ENCODE results near the gene GPATCH11.

The GPATCH11 gene

DNA sequence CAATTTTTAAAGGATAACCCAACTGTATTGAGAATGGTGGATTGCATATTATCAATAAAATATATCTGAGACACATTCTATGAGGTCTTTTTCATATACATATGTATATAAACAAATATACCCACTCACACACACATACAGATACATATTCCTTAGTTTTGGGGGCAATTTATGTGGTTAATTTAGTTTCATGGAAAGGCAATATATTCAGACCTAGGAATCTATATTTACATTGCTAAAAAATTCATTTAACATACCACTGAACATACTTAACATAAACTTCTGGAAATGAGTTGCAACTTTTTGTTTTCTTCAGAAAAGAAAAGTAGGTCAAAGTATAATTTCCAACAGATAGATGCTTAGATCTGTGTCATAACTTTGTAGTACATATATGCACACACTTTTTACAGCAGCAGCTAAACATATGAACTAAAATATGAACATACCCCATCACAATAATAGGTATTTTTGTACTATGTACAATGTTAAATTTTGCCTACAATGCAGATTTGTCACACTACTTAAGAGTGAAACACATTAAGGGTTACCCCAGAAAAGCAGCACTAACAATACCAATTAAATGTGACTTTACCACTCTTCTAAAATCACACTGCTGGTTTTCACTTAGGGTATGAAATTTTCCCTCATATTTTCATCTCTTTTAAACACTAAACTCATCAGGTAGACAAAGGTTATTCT, 23.2 kb upstream of the GPATCH11 start:
- no peak for DNase-seq (ENCODE audit: low read depth)
- TF ChIP-seq, protein P1, sequence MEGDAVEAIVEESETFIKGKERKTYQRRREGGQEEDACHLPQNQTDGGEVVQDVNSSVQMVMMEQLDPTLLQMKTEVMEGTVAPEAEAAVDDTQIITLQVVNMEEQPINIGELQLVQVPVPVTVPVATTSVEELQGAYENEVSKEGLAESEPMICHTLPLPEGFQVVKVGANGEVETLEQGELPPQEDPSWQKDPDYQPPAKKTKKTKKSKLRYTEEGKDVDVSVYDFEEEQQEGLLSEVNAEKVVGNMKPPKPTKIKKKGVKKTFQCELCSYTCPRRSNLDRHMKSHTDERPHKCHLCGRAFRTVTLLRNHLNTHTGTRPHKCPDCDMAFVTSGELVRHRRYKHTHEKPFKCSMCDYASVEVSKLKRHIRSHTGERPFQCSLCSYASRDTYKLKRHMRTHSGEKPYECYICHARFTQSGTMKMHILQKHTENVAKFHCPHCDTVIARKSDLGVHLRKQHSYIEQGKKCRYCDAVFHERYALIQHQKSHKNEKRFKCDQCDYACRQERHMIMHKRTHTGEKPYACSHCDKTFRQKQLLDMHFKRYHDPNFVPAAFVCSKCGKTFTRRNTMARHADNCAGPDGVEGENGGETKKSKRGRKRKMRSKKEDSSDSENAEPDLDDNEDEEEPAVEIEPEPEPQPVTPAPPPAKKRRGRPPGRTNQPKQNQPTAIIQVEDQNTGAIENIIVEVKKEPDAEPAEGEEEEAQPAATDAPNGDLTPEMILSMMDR (IDR thresholded peaks at IDR 0.05; ENCODE audit: low read depth, low read length, missing control alignments): no peak
- no peak overlapping the region for H3K4me3 ChIP-seq (ENCODE audit: low read depth, low read length)
- in situ Hi-C loops (cut with HindIII; ENCODE audit: low sequenced_read_pairs): no loop called here

DNA sequence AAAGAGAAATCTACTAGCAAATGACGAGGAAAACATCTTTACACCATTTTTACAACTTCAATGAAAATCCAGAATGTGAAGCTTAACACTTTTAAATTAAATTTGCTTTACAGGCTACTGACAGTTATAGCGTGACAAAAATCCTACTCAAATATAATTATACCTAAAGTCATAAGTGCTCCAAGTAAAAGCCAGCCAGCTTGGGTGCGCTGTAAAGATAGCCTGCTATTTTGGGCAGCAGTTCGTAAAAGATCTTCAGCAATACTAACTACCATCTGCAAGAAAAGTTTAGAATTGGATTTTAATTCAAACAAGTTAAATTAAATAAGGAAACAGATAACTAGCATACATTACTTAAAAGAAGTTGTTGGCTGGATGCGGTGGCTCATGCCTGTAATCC, 22.5 kb upstream of the GPATCH11 start:
- in situ Hi-C loops (cut with HindIII; ENCODE audit: low sequenced_read_pairs): no loop called here
- TF ChIP-seq, protein P1 (IDR thresholded peaks at IDR 0.05; ENCODE audit: low read depth, low read length, missing control alignments): no peak
- no peak for DNase-seq (ENCODE audit: low read depth)
- H3K4me3 ChIP-seq (ENCODE audit: low read depth, low read length): no peak overlapping the region

DNA sequence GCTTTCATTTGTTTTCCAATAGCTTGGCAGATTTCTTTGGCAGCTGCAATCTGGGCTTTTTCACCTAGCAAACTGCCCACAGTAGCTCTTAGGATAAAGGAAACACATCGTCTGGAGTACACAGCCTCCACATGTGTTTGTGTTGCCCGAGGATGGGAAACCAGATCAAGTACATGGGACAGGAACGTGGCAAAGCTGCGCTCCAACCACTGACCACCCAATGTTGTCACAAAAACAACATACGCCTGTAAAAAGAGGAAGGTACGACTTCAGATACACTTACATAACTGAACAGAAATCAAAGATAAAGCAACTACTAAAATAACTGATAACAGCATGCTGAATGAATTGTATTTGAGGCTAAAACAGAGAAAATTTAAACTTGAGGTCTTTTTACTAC, 15.6 kb upstream of the GPATCH11 start:
- no peak for DNase-seq (ENCODE audit: low read depth)
- in situ Hi-C loops (cut with HindIII; ENCODE audit: low sequenced_read_pairs): no loop called here
- TF ChIP-seq, protein P1 (IDR thresholded peaks at IDR 0.05; ENCODE audit: low read depth, low read length, missing control alignments): no peak
- H3K4me3 ChIP-seq (ENCODE audit: low read depth, low read length): no peak overlapping the region

DNA sequence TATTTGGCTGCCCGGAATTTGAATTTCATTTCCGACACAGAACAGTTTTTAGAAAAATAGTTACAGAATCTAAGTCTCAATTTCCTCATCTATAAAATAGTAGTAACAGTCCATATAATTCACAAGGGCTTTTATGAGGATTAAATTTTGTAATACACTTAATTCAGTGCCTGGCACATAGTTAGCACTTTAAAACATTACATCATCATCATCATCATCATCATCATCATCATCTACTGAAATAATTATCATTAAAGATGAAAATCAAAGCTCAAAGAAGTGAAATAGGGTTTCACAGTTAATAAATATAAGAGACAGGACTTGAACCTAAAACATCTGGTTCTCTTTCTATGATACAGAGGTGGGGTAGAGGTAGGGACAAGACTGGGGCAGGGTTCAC, 13.4 kb upstream of the GPATCH11 start:
- in situ Hi-C loops (cut with HindIII; ENCODE audit: low sequenced_read_pairs): no loop called here
- H3K4me3 ChIP-seq (ENCODE audit: low read depth, low read length): no peak overlapping the region
- no peak for DNase-seq (ENCODE audit: low read depth)
- TF ChIP-seq, protein P1 (IDR thresholded peaks at IDR 0.05; ENCODE audit: low read depth, low read length, missing control alignments): no peak

DNA sequence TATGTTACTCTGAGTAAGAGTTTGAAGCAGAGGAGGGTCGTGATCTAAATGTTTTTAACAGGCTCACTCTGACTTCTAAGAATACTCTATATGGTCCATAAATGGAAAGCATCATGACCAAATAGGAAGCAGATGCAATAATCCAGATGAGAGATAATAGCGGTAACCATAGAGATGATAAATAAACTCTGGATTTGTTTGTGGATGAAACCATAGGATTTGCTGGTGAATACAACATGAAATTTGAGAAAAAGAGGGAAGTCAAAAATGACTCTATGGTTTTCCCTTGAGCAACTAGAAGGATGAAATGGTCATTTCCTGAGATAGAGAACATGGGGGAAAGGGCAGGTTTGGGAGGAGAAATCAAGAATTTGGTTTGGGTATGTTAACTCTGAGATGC, 4.1 kb upstream of the GPATCH11 start:
- no peak for DNase-seq (ENCODE audit: low read depth)
- TF ChIP-seq, protein P1 (IDR thresholded peaks at IDR 0.05; ENCODE audit: low read depth, low read length, missing control alignments): no peak
- no peak overlapping the region for H3K4me3 ChIP-seq (ENCODE audit: low read depth, low read length)
- in situ Hi-C loops (cut with HindIII; ENCODE audit: low sequenced_read_pairs): no loop called here

DNA sequence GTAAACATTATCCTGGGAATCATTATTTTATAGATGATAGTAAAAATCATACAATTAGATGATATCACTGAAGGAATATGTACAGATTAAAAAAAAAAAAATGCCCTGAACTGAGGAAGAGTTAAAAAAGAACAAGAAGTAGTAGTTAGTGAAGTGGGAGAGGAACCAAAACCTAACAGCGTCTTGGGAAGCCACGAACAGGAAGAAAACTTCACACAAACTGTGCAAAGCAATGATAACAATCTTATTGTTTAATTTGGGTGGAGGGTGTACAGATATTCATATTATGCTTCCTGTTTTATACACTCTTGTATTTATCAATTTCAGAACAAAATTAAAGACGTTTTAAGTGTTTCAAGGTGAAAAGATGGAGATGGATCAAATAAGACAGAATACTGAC, 3.6 kb upstream of the GPATCH11 start:
- in situ Hi-C loops (cut with HindIII; ENCODE audit: low sequenced_read_pairs): no loop called here
- no peak overlapping the region for H3K4me3 ChIP-seq (ENCODE audit: low read depth, low read length)
- TF ChIP-seq, protein P1 (IDR thresholded peaks at IDR 0.05; ENCODE audit: low read depth, low read length, missing control alignments): no peak
- DNase-seq (ENCODE audit: low read depth): no peak
